Measurements from ENCODE around the gene CELSR1. TPM values are rescaled to one million over a fixed set of nuclear protein-coding genes. Genes with fewer than 3 reads are reported as not detected.

CELSR1 gene
- total RNA-seq, 1 donor: 1.6 TPM

GRCh38 chr22:46390652-46391301, 146.6 kb downstream of the CELSR1 start:
- Histone ChIP-seq H3K4me1 (ENCODE audit: insufficient read depth, low read length) (no peaks in the 10 kb centered on the region), H3K9me3 (ENCODE audit: low read depth, low read length) (no peaks in the 10 kb centered on the region), H3K27me3 (ENCODE audit: insufficient read depth, low read length) (no peaks in the 10 kb centered on the region), H3K4me3 (ENCODE audit: low read length) (no peak overlapping the region)

GRCh38 chr22:46390105-46390651, 147.2 kb downstream of the CELSR1 start:
- Histone ChIP-seq H3K4me1 (ENCODE audit: insufficient read depth, low read length) (no peaks in the 10 kb centered on the region), H3K27me3 (ENCODE audit: insufficient read depth, low read length) (no peaks in the 10 kb centered on the region), H3K9me3 (ENCODE audit: low read depth, low read length) (no peaks in the 10 kb centered on the region), H3K4me3 (ENCODE audit: low read length) (no peak overlapping the region)

GRCh38 chr22:46389081-46389480, 148.3 kb downstream of the CELSR1 start:
- no peaks in the 10 kb centered on the region for H3K4me1 ChIP-seq (ENCODE audit: insufficient read depth, low read length)
- H3K4me3 ChIP-seq (ENCODE audit: low read length): no peak overlapping the region
- no peaks in the 10 kb centered on the region for H3K27me3 ChIP-seq (ENCODE audit: insufficient read depth, low read length)
- no peaks in the 10 kb centered on the region for H3K9me3 ChIP-seq (ENCODE audit: low read depth, low read length)

GRCh38 chr22:46388647-46389046, 148.8 kb downstream of the CELSR1 start:
- no peak overlapping the region for H3K4me3 ChIP-seq (ENCODE audit: low read length)
- H3K4me1 ChIP-seq (ENCODE audit: insufficient read depth, low read length): no peaks in the 10 kb centered on the region
- no peaks in the 10 kb centered on the region for H3K9me3 ChIP-seq (ENCODE audit: low read depth, low read length)
- H3K27me3 ChIP-seq (ENCODE audit: insufficient read depth, low read length): no peaks in the 10 kb centered on the region

- Histone ChIP-seq H3K27me3 (ENCODE audit: insufficient read depth, low read length) (no peaks in the 10 kb centered on the region), H3K9me3 (ENCODE audit: low read depth, low read length) (no peaks in the 10 kb centered on the region), H3K4me3 (ENCODE audit: low read length) (no peak overlapping the region), H3K4me1 (ENCODE audit: insufficient read depth, low read length) (no peaks in the 10 kb centered on the region)
Measured at GRCh38 chr22:46387748-46388147, 149.7 kb downstream of the CELSR1 start.

- Histone ChIP-seq H3K4me1 (ENCODE audit: insufficient read depth, low read length) (no peaks in the 10 kb centered on the region), H3K9me3 (ENCODE audit: low read depth, low read length) (no peaks in the 10 kb centered on the region), H3K4me3 (ENCODE audit: low read length) (no peak overlapping the region), H3K27me3 (ENCODE audit: insufficient read depth, low read length) (no peaks in the 10 kb centered on the region)
Measured at GRCh38 chr22:46386312-46386711, 151.1 kb downstream of the CELSR1 start.

- Histone ChIP-seq H3K4me3 (ENCODE audit: low read length) (no peak overlapping the region), H3K4me1 (ENCODE audit: insufficient read depth, low read length) (no peaks in the 10 kb centered on the region), H3K9me3 (ENCODE audit: low read depth, low read length) (no peaks in the 10 kb centered on the region), H3K27me3 (ENCODE audit: insufficient read depth, low read length) (no peaks in the 10 kb centered on the region)
Measured at GRCh38 chr22:46382524-46382923, 154.9 kb downstream of the CELSR1 start.

GRCh38 chr22:46381731-46382130, 155.7 kb downstream of the CELSR1 start:
- no peak overlapping the region for H3K4me3 ChIP-seq (ENCODE audit: low read length)
- no peaks in the 10 kb centered on the region for H3K27me3 ChIP-seq (ENCODE audit: insufficient read depth, low read length)
- no peaks in the 10 kb centered on the region for H3K4me1 ChIP-seq (ENCODE audit: insufficient read depth, low read length)
- H3K9me3 ChIP-seq (ENCODE audit: low read depth, low read length): no peaks in the 10 kb centered on the region

- H3K9me3 ChIP-seq (ENCODE audit: low read depth, low read length): no peaks in the 10 kb centered on the region
- H3K27me3 ChIP-seq (ENCODE audit: insufficient read depth, low read length): no peaks in the 10 kb centered on the region
- H3K4me3 ChIP-seq (ENCODE audit: low read length): no peak overlapping the region
- no peaks in the 10 kb centered on the region for H3K4me1 ChIP-seq (ENCODE audit: insufficient read depth, low read length)
Measured at GRCh38 chr22:46381142-46381541, 156.3 kb downstream of the CELSR1 start.

GRCh38 chr22:46380581-46380980, 156.8 kb downstream of the CELSR1 start:
- no peaks in the 10 kb centered on the region for H3K4me1 ChIP-seq (ENCODE audit: insufficient read depth, low read length)
- no peaks in the 10 kb centered on the region for H3K9me3 ChIP-seq (ENCODE audit: low read depth, low read length)
- no peaks in the 10 kb centered on the region for H3K27me3 ChIP-seq (ENCODE audit: insufficient read depth, low read length)
- H3K4me3 ChIP-seq (ENCODE audit: low read length): no peak overlapping the region

GRCh38 chr22:46380069-46380468, 157.4 kb downstream of the CELSR1 start:
- H3K27me3 ChIP-seq (ENCODE audit: insufficient read depth, low read length): no peaks in the 10 kb centered on the region
- H3K9me3 ChIP-seq (ENCODE audit: low read depth, low read length): no peaks in the 10 kb centered on the region
- H3K4me3 ChIP-seq (ENCODE audit: low read length): no peak overlapping the region
- no peaks in the 10 kb centered on the region for H3K4me1 ChIP-seq (ENCODE audit: insufficient read depth, low read length)

GRCh38 chr22:46379066-46379930, 158.1 kb downstream of the CELSR1 start:
- Histone ChIP-seq H3K4me3 (ENCODE audit: low read length) (no peak overlapping the region), H3K27me3 (ENCODE audit: insufficient read depth, low read length) (no peaks in the 10 kb centered on the region), H3K9me3 (ENCODE audit: low read depth, low read length) (no peaks in the 10 kb centered on the region), H3K4me1 (ENCODE audit: insufficient read depth, low read length) (peaks cover 5% of the 10 kb centered on the region)

GRCh38 chr22:46378426-46379065, 158.9 kb downstream of the CELSR1 start:
- Histone ChIP-seq H3K4me1 (ENCODE audit: insufficient read depth, low read length) (peaks cover 12% of the 10 kb centered on the region), H3K4me3 (ENCODE audit: low read length) (no peak overlapping the region), H3K9me3 (ENCODE audit: low read depth, low read length) (no peaks in the 10 kb centered on the region), H3K27me3 (ENCODE audit: insufficient read depth, low read length) (no peaks in the 10 kb centered on the region)

GRCh38 chr22:46377525-46378425, 159.6 kb downstream of the CELSR1 start:
- Histone ChIP-seq H3K9me3 (ENCODE audit: low read depth, low read length) (no peaks in the 10 kb centered on the region), H3K4me1 (ENCODE audit: insufficient read depth, low read length) (peaks cover 15% of the 10 kb centered on the region), H3K4me3 (ENCODE audit: low read length) (no peak overlapping the region), H3K27me3 (ENCODE audit: insufficient read depth, low read length) (no peaks in the 10 kb centered on the region)

Measured in mononuclear cell (primary cell).